ENCODE results near the gene PHAF1. TPM values are rescaled to one million over a fixed set of nuclear protein-coding genes. Genes with fewer than 3 reads are reported as not detected.

The PHAF1 gene
- total and polyA plus RNA-seq, 9 of the 15 experiments (the other 6 are each of a cell fraction or from before 2014, with no cell fraction given): 5.1 to 25.4 (median 13.8) TPM

GRCh38 chr16:67148221-67148620, 38.5 kb downstream of the PHAF1 start:
- in situ Hi-C loops (cut with MboI): no loop called here
- Histone ChIP-seq H3K79me2 (ENCODE audit: control insufficient read depth, insufficient read depth, low read length) (no peaks in the 10 kb centered on the region), H2AFZ (ENCODE audit: low read depth, low read length) (no peak overlapping the region), H3K27ac (ENCODE audit: extremely low read depth, low read depth, low read length) (no peak overlapping the region), H3K36me3 (ENCODE audit: control insufficient read depth, insufficient read depth, low read length) (peaks cover 56% of the 10 kb centered on the region), H3K4me2 (ENCODE audit: insufficient read depth, low read length) (no peak overlapping the region), H3K4me3 (no peak overlapping the region), H3K4me1 (replicated peaks in 1 of 2; ENCODE audit: control insufficient read depth in 2 of 2, insufficient read depth in 2 of 2, low read length in 2 of 2) (peaks cover 0 to 26% of the 10 kb centered on the region in 2 experiments; a peak in 2 of 5 replicates), H3K9me3 (replicated peaks; ENCODE audit: control insufficient read depth, insufficient read depth, low read depth, low read length) (no peaks in the 10 kb centered on the region), H4K20me1 (replicated peaks; ENCODE audit: control insufficient read depth, insufficient read depth, low read length) (no peaks in the 10 kb centered on the region), H3K9ac (ENCODE audit: insufficient read depth in 1 of 2, low read depth in 2 of 2, low read length in 2 of 2) (no peak overlapping the region), H3K9me1 (ENCODE audit: control insufficient read depth, insufficient read depth, low read length) (no peaks in the 10 kb centered on the region), H3K27me3 (ENCODE audit: control insufficient read depth in 2 of 2, insufficient read depth in 2 of 2, low read length in 2 of 2) (no peaks in the 10 kb centered on the region)
- CTCF ChIA-PET (ENCODE audit: low intra/inter-chr PET ratio): no interaction called here
- DNase-seq (ENCODE audit: extremely low read depth in 1 of 4, low spot score in 3 of 4) (no peak), FAIRE-seq (no peak), ATAC-seq (no peak)
- intact Hi-C loops (cut with micrococcal nuclease): no loop called here
- BruUV-seq (replicated peaks): no TSS peak
- POLR2A ChIA-PET: no interaction called here
- 100% methylated on average over 2 of the region's 2 CpGs for WGBS (ENCODE audit: insufficient coverage, low coverage, missing lambda C conversion rate)
- no peak for TF ChIP-seq ZNF695 (CRISPR knock-in tag; IDR thresholded peaks at IDR 0.05)
- no peak for TF ChIP-seq BCOR (IDR thresholded peaks at IDR 0.05)
- TF ChIP-seq HES1 (IDR thresholded peaks at IDR 0.05; ENCODE audit: low read depth): no peak
- TF ChIP-seq GABPB1 (CRISPR knock-in tag; IDR thresholded peaks at IDR 0.05): no peak
- TF ChIP-seq POU5F1 (IDR thresholded peaks at IDR 0.05; ENCODE audit: borderline replicate concordance, low read depth, low read length, partially characterized antibody): no peak
- TF ChIP-seq SAFB (IDR thresholded peaks at IDR 0.05; ENCODE audit: borderline replicate concordance, low read depth, low read length): no peak
- TF ChIP-seq NCOA2 (IDR thresholded peaks at IDR 0.05; ENCODE audit: partially characterized antibody in 2 of 2): no peak
- no peak for TF ChIP-seq GMEB1 (CRISPR knock-in tag; IDR thresholded peaks at IDR 0.05)
- no peak for TF ChIP-seq ZBTB5 (IDR thresholded peaks at IDR 0.05)
- no peak for TF ChIP-seq SRSF9 (IDR thresholded peaks at IDR 0.05; ENCODE audit: borderline replicate concordance, low read depth, low read length)
- TF ChIP-seq RAD51 (IDR thresholded peaks at IDR 0.05; ENCODE audit: borderline replicate concordance, low read depth): no peak
- no peak for TF ChIP-seq HINFP (tag; conservative IDR thresholded peaks at IDR 0.05; ENCODE audit: low read depth)
- no peak for TF ChIP-seq ZNF551 (CRISPR knock-in tag; IDR thresholded peaks at IDR 0.05)
- no peak for TF ChIP-seq ZNF75A (CRISPR knock-in tag; IDR thresholded peaks at IDR 0.05)
- TF ChIP-seq CLOCK (CRISPR knock-in tag; IDR thresholded peaks at IDR 0.05; ENCODE audit: borderline replicate concordance): no peak

All from K562 (cell line).